IMR-90 (cell line): Measurements from ENCODE around the gene COL4A2. TPM values are rescaled to one million over a fixed set of nuclear protein-coding genes. Genes with fewer than 3 reads are reported as not detected.

Source experiments
- ATAC-seq: fragments of 200-7000 bp; cut with Tn5 transposase; 2 replicates; pipeline ENCODE4 v1.9.1; 2020; ENCODE audit warnings: low read depth, mild to moderate bottlenecking, moderate library complexity
- BruUV-seq: library from RNA; stranded (reverse); fragments of 400-500 nt; replicated peaks from 2 replicates; lab custom pipeline; 2021; lab: Mats Ljungman, UMichigan
- CTCF ChIA-PET: fragments of 300-600 bp; formaldehyde crosslinking; extraction: SDS; loops from one replicate; lab custom pipeline; 2021; ENCODE audit warnings: antibody characterized with exemption; lab: Yijun Ruan, JAX
- POLR2A ChIA-PET: fragments of 300-600 bp; sonication (Branson Sonifier 250); formaldehyde crosslinking; loops from one replicate; lab custom pipeline; 2022; ENCODE audit warnings: antibody characterized with exemption; ENCODE audit not compliant: unreplicated experiment; lab: Charles Lee
- DNase-seq: peaks from one replicate; pipeline ENCODE4 v3.0.0; 2013
- H2AFZ ChIP-seq: replicated peaks from 2 replicates; pipeline ENCODE3; 2013; ENCODE audit warnings: low read length, mild to moderate bottlenecking; ENCODE audit not compliant: poor library complexity
- H2AK5ac ChIP-seq: 2 replicates; pipeline ENCODE4 v1.6.1; 2013; ENCODE audit warnings: low read depth, low read length, inconsistent platforms
- H2AK9ac ChIP-seq: replicated peaks from 2 replicates; pipeline ENCODE3; 2013; ENCODE audit warnings: mild to moderate bottlenecking, low read depth, low read length, moderate library complexity; ENCODE audit not compliant: poor library complexity
- H2BK120ac ChIP-seq: 2 replicates; pipeline ENCODE4 v1.6.1; 2013; ENCODE audit warnings: low read depth, low read length, inconsistent platforms
- H2BK15ac ChIP-seq: 3 replicates; pipeline ENCODE4 v1.6.1; 2013; ENCODE audit warnings: low read depth, low read length, inconsistent platforms
- H2BK20ac ChIP-seq: 2 replicates; pipeline ENCODE4 v1.6.1; 2013; ENCODE audit warnings: low read depth, mild to moderate bottlenecking, inconsistent platforms, low read length, moderate library complexity
- H2BK5ac ChIP-seq: 2 replicates; pipeline ENCODE4 v1.6.1; 2013; ENCODE audit warnings: mild to moderate bottlenecking, low read depth, low read length, inconsistent platforms; ENCODE audit not compliant: poor library complexity, severe bottlenecking
- H3K14ac ChIP-seq: replicated peaks from 2 replicates; pipeline ENCODE4 v1.6.1; 2013; ENCODE audit warnings: low read depth, low read length, inconsistent platforms
- H3K18ac ChIP-seq: 2 replicates; pipeline ENCODE4 v1.6.1; 2013; ENCODE audit warnings: low read depth, low read length, control low read depth
- H3K23ac ChIP-seq: 2 replicates; pipeline ENCODE4 v1.6.1; 2013; ENCODE audit warnings: low read depth, low read length, inconsistent platforms
- H3K27ac ChIP-seq: 2 replicates; pipeline ENCODE4 v1.5.1; 2013; ENCODE audit warnings: mild to moderate bottlenecking, control low read depth, low read length; ENCODE audit not compliant: insufficient read depth
- H3K27me3 ChIP-seq: 2 replicates; pipeline ENCODE4 v1.6.1; 2013; ENCODE audit warnings: low read length; ENCODE audit not compliant: control insufficient read depth, insufficient read depth
- H3K36me3 ChIP-seq: 2 replicates; pipeline ENCODE4 v1.6.1; 2013; ENCODE audit warnings: low read length, mixed read lengths; ENCODE audit not compliant: control insufficient read depth, insufficient read depth
- H3K4ac ChIP-seq: 2 replicates; pipeline ENCODE4 v1.6.1; 2013; ENCODE audit warnings: low read depth, low read length, inconsistent platforms
- H3K4me1 ChIP-seq: 2 replicates; pipeline ENCODE4 v1.6.1; 2013; ENCODE audit warnings: low read length, mixed read lengths; ENCODE audit not compliant: control insufficient read depth, insufficient read depth
- H3K4me2 ChIP-seq: 2 replicates; pipeline ENCODE4 v1.6.1; 2013; ENCODE audit warnings: low read depth, mild to moderate bottlenecking, control low read depth, low read length, moderate library complexity
- H3K4me3 ChIP-seq: 2 replicates; pipeline ENCODE4 v1.5.1; 2013; ENCODE audit warnings: low read depth, mild to moderate bottlenecking, control low read depth, low read length, moderate library complexity; ENCODE audit not compliant: insufficient read depth
- H3K56ac ChIP-seq: 2 replicates; pipeline ENCODE4 v1.6.1; 2013; ENCODE audit warnings: low read length, inconsistent platforms; ENCODE audit not compliant: insufficient read depth; ENCODE audit errors: extremely low read depth
- H3K79me1 ChIP-seq, 2 experiments: 2 replicates each; pipeline ENCODE4 v1.6.1; 2013; ENCODE audit warnings: low read length in 2 of 2, inconsistent platforms in 1 of 2, low read depth in 1 of 2
- H3K9ac ChIP-seq: 2 replicates; pipeline ENCODE4 v1.6.1; 2013; ENCODE audit warnings: low read depth, low read length, control low read depth
- H3K9me1 ChIP-seq: 2 replicates; pipeline ENCODE4 v1.6.1; 2013; ENCODE audit warnings: low read length, inconsistent platforms; ENCODE audit not compliant: insufficient read depth
- H3K9me3 ChIP-seq: 2 replicates; pipeline ENCODE4 v1.6.1; 2013; ENCODE audit warnings: low read length; ENCODE audit not compliant: control insufficient read depth, insufficient read depth
- H4K20me1 ChIP-seq: 2 replicates; pipeline ENCODE4 v1.6.1; 2013; ENCODE audit warnings: low read length, inconsistent platforms; ENCODE audit not compliant: insufficient read depth
- H4K5ac ChIP-seq: 2 replicates; pipeline ENCODE4 v1.6.1; 2013; ENCODE audit warnings: mild to moderate bottlenecking, low read depth, low read length, control low read depth
- H4K8ac ChIP-seq, 2 experiments: 2 replicates each; pipeline ENCODE4 v1.6.1; 2013; ENCODE audit warnings: low read depth in 2 of 2, low read length in 2 of 2, control low read depth in 1 of 2, inconsistent platforms in 1 of 2
- H4K91ac ChIP-seq: 2 replicates; pipeline ENCODE4 v1.6.1; 2013; ENCODE audit warnings: low read depth, low read length, inconsistent platforms; ENCODE audit not compliant: insufficient read depth
- BHLHE40 ChIP-seq: fragments of 150-350 bp; IDR thresholded peaks from 2 replicates; pipeline ENCODE4 v1.6.1; 2016; ENCODE audit warnings: mild to moderate bottlenecking, low read depth, low read length
- CEBPB ChIP-seq: IDR thresholded peaks from 2 replicates; pipeline ENCODE4 v1.6.1; 2012; ENCODE audit warnings: low read depth, low read length, improper control_type of control experiment
- CHD1 ChIP-seq: IDR thresholded peaks from 2 replicates; pipeline ENCODE4 v1.6.1; 2012; ENCODE audit warnings: low read depth, low read length, improper control_type of control experiment
- FOS ChIP-seq: fragments of 150-350 bp; IDR thresholded peaks from 2 replicates; pipeline ENCODE4 v1.6.1; 2016; ENCODE audit warnings: low read depth, low read length
- MAFK ChIP-seq: IDR thresholded peaks from 2 replicates; pipeline ENCODE4 v1.6.1; 2012; ENCODE audit warnings: low read depth, low read length, improper control_type of control experiment
- MAZ ChIP-seq: IDR thresholded peaks from 2 replicates; pipeline ENCODE4 v1.6.1; 2012; ENCODE audit warnings: low read depth, mild to moderate bottlenecking, low read length, improper control_type of control experiment, moderate library complexity, borderline replicate concordance
- MXI1 ChIP-seq: IDR thresholded peaks from 2 replicates; pipeline ENCODE4 v1.6.1; 2012; ENCODE audit warnings: low read depth, mild to moderate bottlenecking, low read length, moderate library complexity, borderline replicate concordance
- NFE2L2 ChIP-seq: fragments of 150-350 bp; IDR thresholded peaks from 2 replicates; pipeline ENCODE4 v1.6.1; 2016; ENCODE audit warnings: low read depth, mild to moderate bottlenecking, low read length
- POLR2A ChIP-seq: IDR thresholded peaks from 2 replicates; pipeline ENCODE4 v1.6.1; 2012; ENCODE audit warnings: mild to moderate bottlenecking, low read depth, low read length
- RCOR1 ChIP-seq: IDR thresholded peaks from 2 replicates; pipeline ENCODE4 v1.6.1; 2012; ENCODE audit warnings: mild to moderate bottlenecking, low read length, improper control_type of control experiment; ENCODE audit not compliant: insufficient replicate concordance
- RFX5 ChIP-seq: IDR thresholded peaks from 2 replicates; pipeline ENCODE4 v1.8.0; 2012; ENCODE audit warnings: low read depth, mild to moderate bottlenecking, low read length, moderate library complexity
- SMC3 ChIP-seq: fragments of 150-350 bp; IDR thresholded peaks from 2 replicates; pipeline ENCODE4 v1.6.1; 2016; ENCODE audit warnings: low read depth, mild to moderate bottlenecking, antibody characterized with exemption, low read length, moderate library complexity
- WGBS, 2 experiments: methylation state at CpG; one replicate each; pipeline versions ENCODE4 v1.1.5 to v1.1.7; 2013; ENCODE audit warnings: missing lambda C conversion rate in 2 of 2; ENCODE audit not compliant: insufficient read length in 1 of 2; ENCODE audit errors: extremely low coverage in 2 of 2; 5-methylcytosine and 5-hydroxymethylcytosine counted together
- dilution Hi-C: fragments of 300-500 bp; cut with HindIII; formaldehyde crosslinking; loops from one replicate; pipeline ENCODE4 v1.14.3; 2018; ENCODE audit warnings: low sequenced_read_pairs; ENCODE audit not compliant: unreplicated experiment
- in situ Hi-C: fragments of 300-500 bp; cut with MboI; formaldehyde crosslinking; loops from 3 replicates; pipeline ENCODE4 v1.14.3; 2019; ENCODE audit warnings: low sequenced_read_pairs, inconsistent platforms, mixed read lengths
- intact Hi-C: fragments of 100-400 bp; cut with micrococcal nuclease; formaldehyde crosslinking; loops from 2 replicates; pipeline ENCODE4 v1.10.0; 2022
- polyA plus RNA-seq, 3 experiments: library from polyadenylated mRNA; depleted of rRNA; stranded (reverse); fragments of >200 nt; gene quantifications; 2 replicates each; pipeline ENCODE4 v1.2.3, GENCODE V29; 2012; ENCODE audit warnings: low replicate concordance in 1 of 3
- total RNA-seq: library from RNA; depleted of rRNA; stranded (reverse); fragments of >200 nt; gene quantifications from 2 replicates; pipeline ENCODE4 v1.2.3, GENCODE V29; 2012
- TF ChIP-seq, protein P1 (sequence below): fragments of 150-350 bp; IDR thresholded peaks from 2 replicates; pipeline ENCODE4 v1.6.1; 2017; ENCODE audit warnings: mild to moderate bottlenecking, antibody characterized with exemption, low read length, low read depth
- TF ChIP-seq, protein P2 (sequence below): conservative IDR thresholded peaks from 2 replicates; pipeline ENCODE4 v1.5.1; 2012; ENCODE audit warnings: mild to moderate bottlenecking, low read depth, low read length, improper control_type of control experiment

COL4A2 gene
- total and polyA plus RNA-seq, 2 of the 4 experiments (the other 2 are of a cell fraction): 90.7 to 457 TPM

DNA sequence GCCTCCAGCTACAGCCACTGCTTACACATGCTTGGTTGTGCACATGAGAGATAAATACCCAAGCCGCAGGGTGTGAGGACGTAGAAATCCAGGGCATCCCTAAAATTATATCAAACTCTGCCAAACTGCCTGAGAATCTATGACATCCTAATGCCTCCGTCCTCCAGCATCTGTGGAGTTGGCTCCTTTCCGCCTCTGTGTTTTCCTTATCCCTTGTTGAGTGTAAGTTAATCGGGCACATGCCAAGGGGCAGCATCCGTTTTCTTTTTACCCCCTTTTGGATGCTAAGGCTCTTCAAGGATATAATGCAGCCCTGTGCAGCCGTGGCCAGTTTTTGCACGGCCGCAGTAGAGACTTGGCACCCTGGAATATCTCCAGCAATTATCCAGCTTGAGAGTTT is 66.5 kb downstream of the COL4A2 start:
- no peak overlapping the region for H4K5ac ChIP-seq
- no TSS peak for BruUV-seq
- H3K27ac ChIP-seq: no peak overlapping the region
- no peak overlapping the region for H4K8ac ChIP-seq
- H2BK5ac ChIP-seq: no peak overlapping the region
- 0 out of 2 replicates have a peak overlapping the region, but pooled peaks have one; percentile 35 for H2AK5ac ChIP-seq
- no peaks in the 10 kb centered on the region for H3K9me3 ChIP-seq
- H2BK15ac ChIP-seq: no peak overlapping the region
- H3K4me3 ChIP-seq: no peak overlapping the region
- H4K20me1 ChIP-seq: peaks cover 19% of the 10 kb centered on the region; the same call in 1 of the 2 replicates
- DNase-seq (no peak), ATAC-seq (no peak)
- H3K4ac ChIP-seq: no peak overlapping the region
- peaks cover 13% of the 10 kb centered on the region for H3K36me3 ChIP-seq
- no peak overlapping the region; the same call in 1 of the 2 replicates for H4K91ac ChIP-seq
- H3K18ac ChIP-seq: no peak overlapping the region
- no peak overlapping the region for H3K14ac ChIP-seq
- intact Hi-C loops (no loop called here), dilution Hi-C loops (no loop called here), in situ Hi-C loops (no loop called here)
- H3K27me3 ChIP-seq: no peaks in the 10 kb centered on the region
- ChIA-PET POLR2A (no interaction called here), CTCF (no interaction called here)
- H3K9ac ChIP-seq: no peak overlapping the region
- peaks cover 22% of the 10 kb centered on the region for H3K9me1 ChIP-seq
- no CpG with 5 or more reads among the region's 9 CpGs for WGBS, 2 experiments
- no peak overlapping the region for H2AFZ ChIP-seq
- H2AK9ac ChIP-seq: no peak overlapping the region
- no peak for TF ChIP-seq CHD1
- no peak for TF ChIP-seq RCOR1
- TF ChIP-seq BHLHE40: no peak
- TF ChIP-seq MAZ: no peak
- no peak for TF ChIP-seq NFE2L2
- TF ChIP-seq, protein P1, sequence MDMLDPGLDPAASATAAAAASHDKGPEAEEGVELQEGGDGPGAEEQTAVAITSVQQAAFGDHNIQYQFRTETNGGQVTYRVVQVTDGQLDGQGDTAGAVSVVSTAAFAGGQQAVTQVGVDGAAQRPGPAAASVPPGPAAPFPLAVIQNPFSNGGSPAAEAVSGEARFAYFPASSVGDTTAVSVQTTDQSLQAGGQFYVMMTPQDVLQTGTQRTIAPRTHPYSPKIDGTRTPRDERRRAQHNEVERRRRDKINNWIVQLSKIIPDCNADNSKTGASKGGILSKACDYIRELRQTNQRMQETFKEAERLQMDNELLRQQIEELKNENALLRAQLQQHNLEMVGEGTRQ: no peak
- TF ChIP-seq RFX5: no peak
- TF ChIP-seq, protein P2, sequence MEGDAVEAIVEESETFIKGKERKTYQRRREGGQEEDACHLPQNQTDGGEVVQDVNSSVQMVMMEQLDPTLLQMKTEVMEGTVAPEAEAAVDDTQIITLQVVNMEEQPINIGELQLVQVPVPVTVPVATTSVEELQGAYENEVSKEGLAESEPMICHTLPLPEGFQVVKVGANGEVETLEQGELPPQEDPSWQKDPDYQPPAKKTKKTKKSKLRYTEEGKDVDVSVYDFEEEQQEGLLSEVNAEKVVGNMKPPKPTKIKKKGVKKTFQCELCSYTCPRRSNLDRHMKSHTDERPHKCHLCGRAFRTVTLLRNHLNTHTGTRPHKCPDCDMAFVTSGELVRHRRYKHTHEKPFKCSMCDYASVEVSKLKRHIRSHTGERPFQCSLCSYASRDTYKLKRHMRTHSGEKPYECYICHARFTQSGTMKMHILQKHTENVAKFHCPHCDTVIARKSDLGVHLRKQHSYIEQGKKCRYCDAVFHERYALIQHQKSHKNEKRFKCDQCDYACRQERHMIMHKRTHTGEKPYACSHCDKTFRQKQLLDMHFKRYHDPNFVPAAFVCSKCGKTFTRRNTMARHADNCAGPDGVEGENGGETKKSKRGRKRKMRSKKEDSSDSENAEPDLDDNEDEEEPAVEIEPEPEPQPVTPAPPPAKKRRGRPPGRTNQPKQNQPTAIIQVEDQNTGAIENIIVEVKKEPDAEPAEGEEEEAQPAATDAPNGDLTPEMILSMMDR: no peak
- no peak for TF ChIP-seq MAFK
- no peak for TF ChIP-seq FOS
- TF ChIP-seq MXI1: no peak
- no peak for TF ChIP-seq POLR2A
- TF ChIP-seq SMC3: no peak
- no peak for TF ChIP-seq CEBPB
- no peak overlapping the region for H2BK20ac ChIP-seq
- H3K23ac ChIP-seq: peak overlapping the region; percentile 10; the same call in 1 of the 2 replicates
- H3K79me1 ChIP-seq: peaks cover 44 to 86% of the 10 kb centered on the region in 2 experiments
- peaks cover 12% of the 10 kb centered on the region for H3K4me1 ChIP-seq
- no peak overlapping the region for H2BK120ac ChIP-seq
- H3K56ac ChIP-seq: no peak overlapping the region
- H3K4me2 ChIP-seq: no peak overlapping the region
